Loucy (cell line): Measurements from ENCODE around the gene BCORL1.

Experiments
- CTCF ChIP-seq: fragments of 200-600 bp; sonication (generic); conservative IDR thresholded peaks from 2 replicates; pipeline ENCODE4 v1.5.1; 2014; ENCODE audit warnings: mild to moderate bottlenecking, antibody characterized with exemption, low read length
- EZH2phosphoT487 ChIP-seq: fragments of 200-600 bp; IDR thresholded peaks from 2 replicates; pipeline ENCODE4 v1.6.1; 2018; ENCODE audit warnings: antibody characterized with exemption, mild to moderate bottlenecking, moderate library complexity, borderline replicate concordance

GRCh38 chrX:130018143-130018542, 35.7 kb downstream of the BCORL1 start:
- TF ChIP-seq CTCF, result no peak
- no peak for TF ChIP-seq EZH2phosphoT487
